ENCODE results near the gene NAV2.

NAV2 gene

DNA sequence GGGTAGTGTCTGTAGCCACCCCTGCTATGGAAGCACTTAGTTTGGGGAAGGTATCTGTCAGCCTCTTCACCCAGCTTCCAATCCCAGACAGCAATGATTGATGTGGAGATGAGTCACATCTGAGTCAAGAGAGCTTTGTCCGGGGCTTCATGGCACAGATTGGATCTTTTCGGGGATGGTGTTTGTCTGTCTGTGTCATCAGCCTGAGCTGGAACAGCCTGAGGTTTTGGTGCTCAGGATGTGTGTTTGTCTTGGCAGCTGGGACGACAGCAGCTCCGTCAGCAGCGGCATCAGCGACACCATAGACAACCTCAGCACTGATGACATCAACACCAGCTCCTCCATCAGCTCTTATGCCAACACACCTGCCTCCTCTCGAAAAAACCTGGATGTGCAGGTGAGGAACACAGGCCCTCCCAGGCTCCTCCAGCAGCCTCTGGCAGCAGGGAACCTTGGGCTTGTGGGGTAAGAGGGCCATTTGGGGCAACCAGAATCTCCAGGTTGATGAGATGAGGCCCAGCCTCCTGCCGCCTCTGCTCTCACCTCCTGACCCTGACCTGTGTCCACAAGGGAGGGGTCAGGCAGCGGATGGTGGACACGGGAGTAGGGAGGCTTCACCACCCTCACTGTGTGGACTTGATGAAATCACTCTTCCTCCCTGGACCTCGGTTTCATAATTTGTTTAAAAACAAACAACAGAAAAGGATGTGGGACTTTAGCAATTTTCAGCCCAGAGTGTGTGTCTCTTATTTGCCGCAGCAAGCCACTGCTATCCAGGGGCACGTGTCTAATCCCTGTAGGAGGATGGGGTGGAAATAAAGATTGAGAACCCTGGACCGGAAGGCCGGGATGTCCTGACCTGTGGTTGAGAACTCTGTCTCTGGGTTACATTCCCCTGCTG lies 323.3 kb downstream of the NAV2 start:
- TF ChIP-seq, protein P1, sequence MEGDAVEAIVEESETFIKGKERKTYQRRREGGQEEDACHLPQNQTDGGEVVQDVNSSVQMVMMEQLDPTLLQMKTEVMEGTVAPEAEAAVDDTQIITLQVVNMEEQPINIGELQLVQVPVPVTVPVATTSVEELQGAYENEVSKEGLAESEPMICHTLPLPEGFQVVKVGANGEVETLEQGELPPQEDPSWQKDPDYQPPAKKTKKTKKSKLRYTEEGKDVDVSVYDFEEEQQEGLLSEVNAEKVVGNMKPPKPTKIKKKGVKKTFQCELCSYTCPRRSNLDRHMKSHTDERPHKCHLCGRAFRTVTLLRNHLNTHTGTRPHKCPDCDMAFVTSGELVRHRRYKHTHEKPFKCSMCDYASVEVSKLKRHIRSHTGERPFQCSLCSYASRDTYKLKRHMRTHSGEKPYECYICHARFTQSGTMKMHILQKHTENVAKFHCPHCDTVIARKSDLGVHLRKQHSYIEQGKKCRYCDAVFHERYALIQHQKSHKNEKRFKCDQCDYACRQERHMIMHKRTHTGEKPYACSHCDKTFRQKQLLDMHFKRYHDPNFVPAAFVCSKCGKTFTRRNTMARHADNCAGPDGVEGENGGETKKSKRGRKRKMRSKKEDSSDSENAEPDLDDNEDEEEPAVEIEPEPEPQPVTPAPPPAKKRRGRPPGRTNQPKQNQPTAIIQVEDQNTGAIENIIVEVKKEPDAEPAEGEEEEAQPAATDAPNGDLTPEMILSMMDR (conservative IDR thresholded peaks at IDR 0.05; ENCODE audit: low read length) = no peak
- no peak overlapping the region for H3K4me3 ChIP-seq (ENCODE audit: low read length)

DNA sequence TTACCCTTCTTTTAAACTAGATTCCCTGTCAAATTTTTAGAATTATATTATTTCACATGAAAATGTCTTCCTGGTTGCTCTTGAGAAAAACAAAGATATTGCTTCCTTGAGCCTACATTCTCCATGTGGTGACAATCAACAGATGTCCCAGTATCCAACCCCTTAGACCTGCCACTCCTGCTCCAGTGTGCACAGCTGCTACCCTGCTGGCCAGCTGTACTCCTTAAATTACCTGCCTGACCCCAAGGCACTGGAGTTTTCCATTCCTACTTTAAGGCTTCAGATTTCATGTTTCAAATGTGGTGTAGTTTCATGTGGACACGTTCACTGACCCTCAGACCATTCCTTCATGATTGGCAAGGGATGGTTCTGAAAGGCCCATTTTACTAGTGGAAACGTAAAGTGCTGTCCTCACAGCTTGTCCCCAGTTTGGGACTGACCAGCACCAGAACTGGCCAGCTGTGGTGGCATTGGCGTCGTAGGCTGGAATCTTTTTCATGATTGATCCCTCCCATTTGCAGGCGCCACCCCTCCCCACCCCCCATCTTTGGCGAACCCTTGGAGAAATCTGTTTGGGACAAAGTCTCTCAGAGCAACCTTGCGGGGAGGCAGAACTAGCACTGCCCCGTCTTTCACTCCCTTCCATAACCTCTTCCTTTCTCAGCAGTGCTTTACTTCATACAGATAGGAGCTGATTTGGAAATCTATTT lies 324.1 kb downstream of the NAV2 start:
- no peak overlapping the region for H3K4me3 ChIP-seq (ENCODE audit: low read length)
- TF ChIP-seq, protein P1 (conservative IDR thresholded peaks at IDR 0.05; ENCODE audit: low read length) = no peak
- no peak for DNase-seq (ENCODE audit: low read depth)

More for the DNA sequence above, 323.3 kb downstream of the NAV2 start:
- peak; percentile 92 for DNase-seq (ENCODE audit: low read depth)

DNA sequence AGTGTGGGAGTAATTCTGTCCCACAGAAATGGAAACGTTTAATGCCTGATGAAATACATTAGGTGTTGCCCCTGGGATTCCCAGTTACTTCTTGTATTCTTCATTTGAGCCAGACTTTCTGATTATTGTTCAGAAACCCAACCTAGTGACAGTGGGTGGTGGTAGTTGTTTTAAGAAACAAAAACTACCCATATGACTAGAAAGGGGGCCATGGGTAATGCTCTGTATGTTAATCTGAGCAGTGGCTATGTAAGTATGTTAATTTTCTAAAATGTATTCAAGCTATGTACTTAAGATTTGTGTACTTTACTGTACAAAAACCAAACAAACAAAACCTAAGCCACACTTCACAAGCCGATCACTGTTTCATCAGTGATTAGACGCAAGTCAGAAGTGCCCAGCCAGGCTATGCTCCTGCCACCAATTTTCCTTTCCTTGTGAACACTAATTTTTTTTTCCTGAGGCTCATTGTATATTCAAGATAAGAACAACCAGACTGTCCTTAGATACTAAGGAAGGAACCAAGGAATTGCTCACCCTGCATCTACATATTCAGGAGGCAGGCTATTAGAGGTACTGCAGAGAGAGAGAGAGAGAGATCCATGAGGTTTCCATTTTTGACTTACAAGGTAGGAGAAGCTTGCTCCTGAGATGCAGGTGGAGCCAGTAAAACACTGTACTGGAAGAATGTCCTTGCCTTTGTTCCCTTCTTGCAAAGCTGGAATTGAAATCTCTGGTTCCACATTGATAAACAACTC lies 324.9 kb downstream of the NAV2 start:
- DNase-seq (ENCODE audit: low read depth) = no peak
- no peak overlapping the region for H3K4me3 ChIP-seq (ENCODE audit: low read length)
- TF ChIP-seq, protein P1 (conservative IDR thresholded peaks at IDR 0.05; ENCODE audit: low read length) = no peak

DNA sequence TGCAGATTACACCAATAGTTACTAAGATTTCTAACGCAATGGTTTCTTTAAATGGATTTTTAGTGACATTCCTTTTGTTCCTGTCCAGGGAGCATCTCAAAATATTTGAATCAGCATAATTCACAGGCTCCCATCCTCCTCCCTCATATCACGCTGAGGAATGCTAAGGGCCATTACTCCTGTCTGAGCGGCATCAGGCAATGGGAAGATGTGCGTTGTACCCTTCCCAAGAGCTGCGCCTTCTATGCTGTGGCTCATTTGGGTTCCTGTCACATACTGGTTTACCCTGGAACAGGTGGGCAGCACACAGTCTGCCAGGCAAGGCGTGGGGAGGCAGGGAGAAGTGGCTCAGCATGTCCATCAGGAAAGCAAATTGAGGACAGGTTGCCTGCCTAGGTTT lies 325.8 kb downstream of the NAV2 start:
- DNase-seq (ENCODE audit: low read depth) = no peak
- TF ChIP-seq, protein P1 (conservative IDR thresholded peaks at IDR 0.05; ENCODE audit: low read length) = no peak
- no peak overlapping the region for H3K4me3 ChIP-seq (ENCODE audit: low read length)

DNA sequence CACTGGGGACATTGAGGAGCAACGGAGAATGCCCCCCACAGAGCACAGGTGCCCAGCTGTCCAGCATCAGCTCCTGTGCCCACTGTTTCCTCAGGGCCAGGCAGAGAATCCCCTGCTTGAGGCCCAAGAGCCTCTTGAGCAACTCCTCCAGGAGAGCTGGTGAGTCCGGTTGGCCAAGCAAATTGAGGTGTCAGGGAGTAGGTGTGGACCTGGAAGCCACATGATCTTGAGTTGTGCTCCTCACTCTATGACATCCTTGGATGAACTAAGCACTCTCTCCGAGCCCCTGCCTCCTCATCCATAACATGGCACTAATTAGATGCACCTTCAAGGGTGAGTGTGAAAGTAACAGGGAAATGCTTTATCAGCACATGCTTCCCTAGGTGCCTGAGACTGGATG lies 326.3 kb downstream of the NAV2 start:
- DNase-seq (ENCODE audit: low read depth) = no peak
- TF ChIP-seq, protein P1 (conservative IDR thresholded peaks at IDR 0.05; ENCODE audit: low read length) = no peak
- no peak overlapping the region for H3K4me3 ChIP-seq (ENCODE audit: low read length)

DNA sequence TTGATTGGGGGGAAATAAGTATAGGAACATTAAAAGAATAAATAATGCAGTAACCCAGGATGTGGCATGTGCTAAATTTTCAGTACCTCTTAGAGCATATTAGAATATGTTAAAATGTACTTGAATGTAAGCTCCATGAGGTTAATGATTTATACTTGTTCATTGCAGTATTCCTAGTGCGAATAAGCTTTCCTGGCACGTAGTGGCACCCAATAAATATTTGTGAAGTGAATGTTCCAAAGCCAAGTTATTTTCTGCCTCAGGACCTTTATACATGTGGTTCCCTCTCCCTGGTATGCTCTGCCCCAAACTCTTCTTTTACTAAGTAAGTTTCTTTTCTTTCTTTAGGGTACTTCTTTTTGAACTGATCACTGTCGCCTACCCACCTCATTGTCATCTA lies 328.9 kb downstream of the NAV2 start:
- TF ChIP-seq, protein P1 (conservative IDR thresholded peaks at IDR 0.05; ENCODE audit: low read length) = no peak

More for the DNA sequence above, 328.9 kb downstream of the NAV2 start:
- H3K4me3 ChIP-seq (ENCODE audit: low read length) = no peak overlapping the region
- DNase-seq (ENCODE audit: low read depth) = no peak
